Stimulated activated CD8-positive, alpha-beta memory T cell treated with anti-CD3 and anti-CD28 coated beads, Interleukin-4, amount 100 ng/mL, for 24 hours (primary cell): Measurements from ENCODE around the gene MACROD1.

ENCODE experiments used
- DNase-seq: peaks from one replicate; pipeline ENCODE4 v3.0.0-alpha.2; 2020; ENCODE audit warnings: low read depth

The MACROD1 gene

GRCh38 chr11:64092761-64093136 is 73.2 kb downstream of the MACROD1 start:
- no peak for DNase-seq

- DNase-seq, result no peak
Observed at GRCh38 chr11:64092111-64092760, 73.7 kb downstream of the MACROD1 start.

GRCh38 chr11:64090806-64091516 is 75.0 kb downstream of the MACROD1 start:
- DNase-seq, result no peak

- DNase-seq, result no peak
Observed at GRCh38 chr11:64089915-64090805, 75.8 kb downstream of the MACROD1 start.

GRCh38 chr11:64089493-64089892 is 76.4 kb downstream of the MACROD1 start:
- no peak for DNase-seq

GRCh38 chr11:64089027-64089360 is 76.9 kb downstream of the MACROD1 start:
- no peak for DNase-seq

GRCh38 chr11:64088162-64089026 is 77.5 kb downstream of the MACROD1 start:
- no peak for DNase-seq

GRCh38 chr11:64086258-64087123 is 79.4 kb downstream of the MACROD1 start:
- DNase-seq, result no peak

- no peak for DNase-seq
Observed at GRCh38 chr11:64085906-64086257, 80.0 kb downstream of the MACROD1 start.

GRCh38 chr11:64084951-64085710 is 80.8 kb downstream of the MACROD1 start:
- no peak for DNase-seq

- DNase-seq, result no peak
Observed at GRCh38 chr11:64084146-64084950, 81.6 kb downstream of the MACROD1 start.

GRCh38 chr11:64083398-64084080 is 82.4 kb downstream of the MACROD1 start:
- no peak for DNase-seq

GRCh38 chr11:64081745-64082442 is 84.0 kb downstream of the MACROD1 start:
- no peak for DNase-seq

GRCh38 chr11:64080390-64080789 is 85.5 kb downstream of the MACROD1 start:
- DNase-seq, result no peak

- DNase-seq, result no peak
Observed at GRCh38 chr11:64078905-64079304, 87.0 kb downstream of the MACROD1 start.

GRCh38 chr11:64078284-64078683 is 87.6 kb downstream of the MACROD1 start:
- DNase-seq, result no peak

- no peak for DNase-seq
Observed at GRCh38 chr11:64077607-64078006, 88.3 kb downstream of the MACROD1 start.

GRCh38 chr11:64076758-64077157 is 89.2 kb downstream of the MACROD1 start:
- no peak for DNase-seq
